ENCODE results near the gene PODXL2.

- TF ChIP-seq CTCF (IDR thresholded peaks at IDR 0.05) (no peak), POLR2A (IDR thresholded peaks at IDR 0.05) (no peak)
Measured at GRCh38 chr3:127588806-127589577, 40.0 kb upstream of the PODXL2 start.
